GM12891 (cell line): ENCODE measurements around the gene TJAP1.

Experiments used
- PAX5 ChIP-seq: IDR thresholded peaks from 2 replicates; pipeline ENCODE4 v1.6.1; 2011; ENCODE audit warnings: low read length, moderate library complexity, mild to moderate bottlenecking; ENCODE audit not compliant: insufficient read depth, severe bottlenecking
- POLR2A ChIP-seq: IDR thresholded peaks from 2 replicates; pipeline ENCODE4 v1.6.1; 2011; ENCODE audit warnings: low read depth, low read length, control low read depth
- POLR2AphosphoS5 ChIP-seq: IDR thresholded peaks from 2 replicates; pipeline ENCODE4 v1.6.1; 2011; ENCODE audit warnings: low read depth, low read length, control low read depth
- POU2F2 ChIP-seq: IDR thresholded peaks from 2 replicates; pipeline ENCODE4 v1.6.1; 2011; ENCODE audit warnings: low read depth, mild to moderate bottlenecking, control low read depth, low read length, moderate library complexity
- SPI1 ChIP-seq: IDR thresholded peaks from 2 replicates; pipeline ENCODE4 v1.6.1; 2011; ENCODE audit warnings: low read depth, low read length, control low read depth
- TAF1 ChIP-seq: IDR thresholded peaks from 2 replicates; pipeline ENCODE4 v1.6.1; 2011; ENCODE audit warnings: low read depth, low read length, control low read depth

GRCh38 chr6:43445576-43445975 lies 31.8 kb upstream of the TJAP1 start:
- TF ChIP-seq POLR2A (no peak), POLR2AphosphoS5 (no peak), TAF1 (no peak), POU2F2 (no peak), PAX5 (no peak), SPI1 (no peak)
